ENCODE results near the gene RPL15.

RPL15 gene

GRCh38 chr3:23937296-23937695 is 20.4 kb downstream of the RPL15 start:
- DNase-seq, result no peak

- DNase-seq, result no peak
Observed at GRCh38 chr3:23938688-23939087, 21.8 kb downstream of the RPL15 start.

- DNase-seq, result no peak
Observed at GRCh38 chr3:23940775-23941174, 23.8 kb downstream of the RPL15 start.

- DNase-seq, result no peak
Observed at GRCh38 chr3:23941440-23941839, 24.5 kb downstream of the RPL15 start.

- no peak for DNase-seq
Observed at GRCh38 chr3:23942546-23942945, 25.6 kb downstream of the RPL15 start.

GRCh38 chr3:23944007-23944783 is 27.3 kb downstream of the RPL15 start:
- DNase-seq, result no peak

- DNase-seq, result peak; percentile 66
Observed at GRCh38 chr3:23944861-23945662, 28.1 kb downstream of the RPL15 start, which contains the start of gene NR1D2. Gene NR1D2, plus strand, starts transcription at chr3:23945286. Its CDS starts 293 bp downstream, at chr3:23945579.

- DNase-seq, result no peak
Observed at GRCh38 chr3:23945663-23945912, 28.7 kb downstream of the RPL15 start.

GRCh38 chr3:23945913-23946687 is 29.2 kb downstream of the RPL15 start:
- peak; percentile 89 for DNase-seq

- no peak for DNase-seq
Observed at GRCh38 chr3:23948761-23949160, 31.8 kb downstream of the RPL15 start.

- DNase-seq, result no peak
Observed at GRCh38 chr3:23949784-23950183, 32.9 kb downstream of the RPL15 start.

- DNase-seq, result no peak
Observed at GRCh38 chr3:23950293-23950692, 33.4 kb downstream of the RPL15 start.

- no peak for DNase-seq
Observed at GRCh38 chr3:23952646-23953045, 35.7 kb downstream of the RPL15 start.

GRCh38 chr3:23953523-23953922 is 36.6 kb downstream of the RPL15 start:
- no peak for DNase-seq

- DNase-seq, result no peak
Observed at GRCh38 chr3:23954144-23954543, 37.2 kb downstream of the RPL15 start.

GRCh38 chr3:23956701-23957100 is 39.8 kb downstream of the RPL15 start:
- no peak for DNase-seq

- DNase-seq, result no peak
Observed at GRCh38 chr3:23959135-23959900, 42.4 kb downstream of the RPL15 start.

- DNase-seq, result no peak
Observed at GRCh38 chr3:23960649-23961048, 43.7 kb downstream of the RPL15 start.

GRCh38 chr3:23961066-23961465 is 44.1 kb downstream of the RPL15 start:
- DNase-seq, result no peak

GRCh38 chr3:23961913-23962312 is 45.0 kb downstream of the RPL15 start:
- DNase-seq, result no peak

GRCh38 chr3:23964537-23965235 is 47.8 kb downstream of the RPL15 start:
- no peak for DNase-seq

- DNase-seq, result no peak
Observed at GRCh38 chr3:23966328-23966727, 49.4 kb downstream of the RPL15 start.

Data from NCI-H2227 treated with DMSO at 0.1 percent for 48 hours (cell line).